ENCODE data around the gene CNTNAP5. TPM values are rescaled to one million over a fixed set of nuclear protein-coding genes. Genes with fewer than 3 reads are reported as not detected.

CNTNAP5 gene
- total and polyA plus RNA-seq, 12 donors, result 0.08 to 4.9 (median 0.96) TPM; not detected in 5

DNA sequence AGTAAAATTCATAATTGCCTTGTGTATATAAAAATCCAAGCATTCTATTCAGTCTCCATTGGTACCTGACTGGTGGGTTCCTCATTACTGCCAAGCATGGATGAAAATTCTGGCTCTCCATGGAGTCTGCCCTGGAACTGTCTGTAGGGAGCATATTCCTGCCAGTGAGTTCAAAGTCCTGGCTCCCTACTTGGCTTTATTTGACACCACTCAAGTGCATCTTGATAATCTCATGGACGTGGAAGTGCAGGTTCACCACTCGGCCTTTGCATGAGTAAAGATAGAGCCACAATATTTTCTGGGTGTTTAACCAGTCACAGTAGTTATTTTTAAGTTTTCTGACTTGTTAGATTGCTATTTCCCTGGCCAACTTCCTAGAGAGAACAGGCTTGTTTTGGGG lies 63.5 kb downstream of the CNTNAP5 start:
- Histone ChIP-seq H3K36me3 (replicated peaks in 1 of 2) (no peaks in the 10 kb centered on the region), H3K9me3 (replicated peaks in 1 of 3) (no peaks in the 10 kb centered on the region), H3K4me3 (no peak overlapping the region), H3K27ac (no peak overlapping the region), H3K4me1 (replicated peaks in 1 of 2) (no peaks in the 10 kb centered on the region), H3K27me3 (no peaks in the 10 kb centered on the region)
- TF ChIP-seq POLR2A (IDR thresholded peaks at IDR 0.05), result no peak
- TF ChIP-seq, protein P1, sequence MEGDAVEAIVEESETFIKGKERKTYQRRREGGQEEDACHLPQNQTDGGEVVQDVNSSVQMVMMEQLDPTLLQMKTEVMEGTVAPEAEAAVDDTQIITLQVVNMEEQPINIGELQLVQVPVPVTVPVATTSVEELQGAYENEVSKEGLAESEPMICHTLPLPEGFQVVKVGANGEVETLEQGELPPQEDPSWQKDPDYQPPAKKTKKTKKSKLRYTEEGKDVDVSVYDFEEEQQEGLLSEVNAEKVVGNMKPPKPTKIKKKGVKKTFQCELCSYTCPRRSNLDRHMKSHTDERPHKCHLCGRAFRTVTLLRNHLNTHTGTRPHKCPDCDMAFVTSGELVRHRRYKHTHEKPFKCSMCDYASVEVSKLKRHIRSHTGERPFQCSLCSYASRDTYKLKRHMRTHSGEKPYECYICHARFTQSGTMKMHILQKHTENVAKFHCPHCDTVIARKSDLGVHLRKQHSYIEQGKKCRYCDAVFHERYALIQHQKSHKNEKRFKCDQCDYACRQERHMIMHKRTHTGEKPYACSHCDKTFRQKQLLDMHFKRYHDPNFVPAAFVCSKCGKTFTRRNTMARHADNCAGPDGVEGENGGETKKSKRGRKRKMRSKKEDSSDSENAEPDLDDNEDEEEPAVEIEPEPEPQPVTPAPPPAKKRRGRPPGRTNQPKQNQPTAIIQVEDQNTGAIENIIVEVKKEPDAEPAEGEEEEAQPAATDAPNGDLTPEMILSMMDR (IDR thresholded peaks at IDR 0.05), result no peak
- DNase-seq, result no peak
- 35 to 57% (median 45%) methylated on average over 2 of the region's 2 CpGs for WGBS, 4 donors
- intact Hi-C loops (cut with DNase I), result no loop called here

DNA sequence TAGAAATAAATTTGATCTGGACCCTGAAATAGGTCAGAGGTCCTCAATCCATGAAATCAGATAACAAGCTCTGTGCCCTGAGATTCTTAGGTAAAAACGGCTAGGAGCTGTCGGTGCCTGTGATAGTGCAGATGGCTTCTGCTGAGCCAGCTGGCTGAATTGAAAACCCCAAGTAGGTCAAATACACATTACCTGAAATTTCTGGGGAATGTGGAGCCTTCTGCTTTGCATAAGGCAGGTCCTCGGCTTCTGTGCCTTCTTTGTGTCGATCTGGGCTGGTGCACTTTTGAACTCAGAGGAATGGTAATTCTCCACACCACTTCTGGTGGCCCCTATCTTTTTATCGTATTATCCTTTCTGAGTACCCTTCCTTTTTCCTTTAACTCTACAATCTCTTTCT lies 66.6 kb downstream of the CNTNAP5 start:
- no peak overlapping the region for H3K4me3 ChIP-seq
- no peaks in the 10 kb centered on the region for H3K27me3 ChIP-seq
- H3K4me1 ChIP-seq (replicated peaks in 1 of 2), result no peaks in the 10 kb centered on the region
- no peaks in the 10 kb centered on the region for H3K9me3 ChIP-seq (replicated peaks in 1 of 3)
- no peak for DNase-seq
- intact Hi-C loops (cut with DNase I), result no loop called here
- WGBS, 4 donors, result 50 to 70% (median 68%) methylated on average over 5 of the region's 5 CpGs
- H3K36me3 ChIP-seq (replicated peaks in 1 of 2), result no peaks in the 10 kb centered on the region
- no peak overlapping the region for H3K27ac ChIP-seq
- TF ChIP-seq POLR2A (IDR thresholded peaks at IDR 0.05), result no peak
- TF ChIP-seq, protein P1 (IDR thresholded peaks at IDR 0.05), result no peak

DNA sequence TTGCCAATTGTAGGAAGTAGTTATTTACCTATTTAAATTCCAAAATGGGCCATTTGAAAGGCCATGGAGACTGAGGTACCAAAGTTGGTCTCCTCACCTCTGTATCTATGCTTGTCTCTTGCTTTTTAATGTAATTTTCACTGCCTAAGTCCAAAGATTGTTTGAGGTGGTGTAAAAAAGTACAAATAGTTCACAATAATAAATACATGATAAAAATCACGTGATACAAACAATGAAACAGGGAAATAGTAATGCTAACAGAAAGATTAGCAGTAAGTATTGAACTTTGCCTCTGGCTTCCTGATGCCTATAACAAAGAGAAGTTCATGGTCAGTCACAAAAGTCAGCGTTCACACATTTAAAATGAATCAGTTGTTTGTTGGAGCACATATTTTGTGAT lies 67.6 kb downstream of the CNTNAP5 start:
- Histone ChIP-seq H3K27ac (no peak overlapping the region), H3K4me1 (replicated peaks in 1 of 2) (no peaks in the 10 kb centered on the region), H3K36me3 (replicated peaks in 1 of 2) (no peaks in the 10 kb centered on the region), H3K4me3 (no peak overlapping the region), H3K27me3 (no peaks in the 10 kb centered on the region), H3K9me3 (replicated peaks in 1 of 3) (no peaks in the 10 kb centered on the region)
- DNase-seq, result no peak
- no peak for TF ChIP-seq POLR2A (IDR thresholded peaks at IDR 0.05)
- TF ChIP-seq, protein P1 (IDR thresholded peaks at IDR 0.05), result no peak
- WGBS, 4 donors, result 51 to 67% (median 60%) methylated on average over 2 of the region's 2 CpGs
- intact Hi-C loops (cut with DNase I), result no loop called here

DNA sequence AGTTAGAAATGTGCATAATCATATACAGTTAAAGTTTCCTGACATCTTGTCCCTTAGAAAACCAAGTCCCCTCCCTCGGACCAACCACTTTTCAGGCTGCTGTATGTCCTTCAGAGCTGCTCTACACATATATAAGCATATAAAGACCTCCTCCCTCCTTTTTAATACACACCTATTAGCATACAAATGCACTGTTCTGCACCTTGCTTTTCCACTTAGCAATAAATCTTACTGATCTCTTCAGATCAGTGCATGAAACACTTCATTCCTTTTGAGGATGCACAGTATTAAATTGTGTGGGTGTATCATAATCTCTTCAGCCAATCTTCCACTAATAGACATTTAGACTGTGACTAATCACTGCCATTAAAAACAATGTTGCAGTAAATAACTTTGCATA lies 79.8 kb downstream of the CNTNAP5 start:
- Histone ChIP-seq H3K9me3 (replicated peaks in 1 of 3) (no peaks in the 10 kb centered on the region), H3K27me3 (no peaks in the 10 kb centered on the region), H3K36me3 (replicated peaks in 1 of 2) (no peaks in the 10 kb centered on the region), H3K4me3 (no peak overlapping the region), H3K4me1 (replicated peaks in 1 of 2) (no peaks in the 10 kb centered on the region), H3K27ac (no peak overlapping the region)
- 75 to 82% (median 76%) methylated on average over 1 of the region's 1 CpG for WGBS, 4 donors
- no peak for DNase-seq
- no peak for TF ChIP-seq POLR2A (IDR thresholded peaks at IDR 0.05)
- TF ChIP-seq, protein P1 (IDR thresholded peaks at IDR 0.05), result no peak
- intact Hi-C loops (cut with DNase I), result no loop called here
